Lung (tissue), 12 donors: ENCODE measurements around the gene PRKCB. TPM values are rescaled to one million over a fixed set of nuclear protein-coding genes. Genes with fewer than 3 reads are reported as not detected.
A peak's percentile ranks its signal among the peaks of the same experiment; 100 is the strongest.

Experiments used
- ATAC-seq: fragments of 200-7000 bp; cut with Tn5 transposase; one replicate; pipeline ENCODE4 v1.9.1; 2020; ENCODE audit warnings: moderate number of reproducible peaks; ENCODE audit not compliant: insufficient read depth, low FRiP score
- DNase-seq, 3 donors: peaks; one replicate each; pipeline ENCODE4 v3.0.0-alpha.2; 2013 to 2017
- H3K27ac ChIP-seq, 2 donors: one replicate each; pipeline ENCODE4 v1.5.1; 2013; ENCODE audit warnings: mild to moderate bottlenecking in 2 of 2, moderate library complexity in 2 of 2, control low read depth in 1 of 2, inconsistent platforms in 1 of 2, low read depth in 1 of 2, low read length in 1 of 2
- H3K27me3 ChIP-seq, 3 donors: one replicate each; pipeline ENCODE4 v1.5.1; 2013; ENCODE audit warnings: low read length in 2 of 3; ENCODE audit not compliant: control insufficient read depth in 3 of 3, insufficient read depth in 3 of 3
- H3K36me3 ChIP-seq, 4 donors: one replicate each; pipeline ENCODE4 v1.5.1; 2013; ENCODE audit warnings: low read length in 4 of 4, mild to moderate bottlenecking in 1 of 4, moderate library complexity in 1 of 4; ENCODE audit not compliant: control insufficient read depth in 4 of 4, insufficient read depth in 4 of 4
- H3K4me1 ChIP-seq, 5 donors: one replicate each; pipeline ENCODE4 v1.5.1; 2013; ENCODE audit warnings: low read length in 5 of 5, mild to moderate bottlenecking in 2 of 5, moderate library complexity in 1 of 5; ENCODE audit not compliant: control insufficient read depth in 5 of 5, insufficient read depth in 5 of 5
- H3K4me3 ChIP-seq: one replicate; pipeline ENCODE4 v1.5.1; 2013; ENCODE audit warnings: mild to moderate bottlenecking, control low read depth, moderate library complexity
- H3K9ac ChIP-seq, 2 donors: one replicate each; pipeline ENCODE4 v1.5.1; 2013; ENCODE audit warnings: low read length in 2 of 2, control low read depth in 1 of 2; ENCODE audit not compliant: insufficient read depth in 1 of 2
- H3K9me3 ChIP-seq, 4 donors: one replicate each; pipeline ENCODE4 v1.5.1; 2013; ENCODE audit warnings: low read length in 3 of 4, mild to moderate bottlenecking in 1 of 4, moderate library complexity in 1 of 4; ENCODE audit not compliant: control insufficient read depth in 4 of 4, insufficient read depth in 3 of 4
- WGBS, 2 donors: extraction: QIAGEN DNeasy Blood & Tissue Kit; methylation state at CpG; one replicate each; pipeline ENCODE4 v1.1.7; 2013; 5-methylcytosine and 5-hydroxymethylcytosine counted together
- polyA plus RNA-seq, 2 donors: library from polyadenylated mRNA; stranded (reverse); fragments of 200-250 nt; gene quantifications; one replicate each; pipeline ENCODE4 v1.2.1, GENCODE V29; 2013
- total RNA-seq, 2 donors: library from RNA; depleted of rRNA in 1 of 2; stranded (reverse); fragments of >200 nt in 1 of 2; gene quantifications; one replicate each; pipeline ENCODE4 v1.2.1, GENCODE V29; 2014 to 2021
- TF ChIP-seq, protein P1 (sequence below): IDR thresholded peaks from 2 replicates; pipeline ENCODE4 v1.5.1; 2012; ENCODE audit warnings: mild to moderate bottlenecking; ENCODE audit errors: control extremely low read depth, extremely low read depth
- donor health status: control.
- donor health status: control.
- donor health status: Bipolar disorder and iron deficiency.
- donor health status: healthy.
- donor health status: DM: yes; HTN: yes; CAD: no.

The PRKCB gene
- total and polyA plus RNA-seq, 4 donors: 2.5 to 46.4 (median 21.8) TPM

- WGBS, 2 donors: 38 to 40% methylated on average over 11 of the region's 11 CpGs
- no peaks in the 10 kb centered on the region for H3K4me1 ChIP-seq
- ATAC-seq (no peak), DNase-seq (peak; percentile 68 to 75 (median 73))
- H3K4me3 ChIP-seq: no peak overlapping the region
- no peaks in the 10 kb centered on the region for H3K27me3 ChIP-seq
- peaks cover 0 to 8% (median 3%) of the 10 kb centered on the region in 4 donors for H3K36me3 ChIP-seq
- peaks cover 0 to 2% (median 0%) of the 10 kb centered on the region in 4 donors for H3K9me3 ChIP-seq
- H3K27ac ChIP-seq: no peak overlapping the region
- TF ChIP-seq, protein P1, sequence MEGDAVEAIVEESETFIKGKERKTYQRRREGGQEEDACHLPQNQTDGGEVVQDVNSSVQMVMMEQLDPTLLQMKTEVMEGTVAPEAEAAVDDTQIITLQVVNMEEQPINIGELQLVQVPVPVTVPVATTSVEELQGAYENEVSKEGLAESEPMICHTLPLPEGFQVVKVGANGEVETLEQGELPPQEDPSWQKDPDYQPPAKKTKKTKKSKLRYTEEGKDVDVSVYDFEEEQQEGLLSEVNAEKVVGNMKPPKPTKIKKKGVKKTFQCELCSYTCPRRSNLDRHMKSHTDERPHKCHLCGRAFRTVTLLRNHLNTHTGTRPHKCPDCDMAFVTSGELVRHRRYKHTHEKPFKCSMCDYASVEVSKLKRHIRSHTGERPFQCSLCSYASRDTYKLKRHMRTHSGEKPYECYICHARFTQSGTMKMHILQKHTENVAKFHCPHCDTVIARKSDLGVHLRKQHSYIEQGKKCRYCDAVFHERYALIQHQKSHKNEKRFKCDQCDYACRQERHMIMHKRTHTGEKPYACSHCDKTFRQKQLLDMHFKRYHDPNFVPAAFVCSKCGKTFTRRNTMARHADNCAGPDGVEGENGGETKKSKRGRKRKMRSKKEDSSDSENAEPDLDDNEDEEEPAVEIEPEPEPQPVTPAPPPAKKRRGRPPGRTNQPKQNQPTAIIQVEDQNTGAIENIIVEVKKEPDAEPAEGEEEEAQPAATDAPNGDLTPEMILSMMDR: peak; percentile 62
- no peak overlapping the region for H3K9ac ChIP-seq
Observed at GRCh38 chr16:24041834-24042631, 206.2 kb downstream of the PRKCB start.

GRCh38 chr16:24044467-24044866, 208.7 kb downstream of the PRKCB start:
- H3K4me1 ChIP-seq: no peaks in the 10 kb centered on the region
- TF ChIP-seq, protein P1: no peak
- no peak overlapping the region for H3K9ac ChIP-seq
- H3K36me3 ChIP-seq: peaks cover 0 to 2% (median 2%) of the 10 kb centered on the region in 4 donors
- 82 to 89% methylated on average over 2 of the region's 2 CpGs for WGBS, 2 donors
- H3K27me3 ChIP-seq: no peaks in the 10 kb centered on the region
- no peak overlapping the region for H3K4me3 ChIP-seq
- H3K9me3 ChIP-seq: peaks cover 0 to 2% (median 0%) of the 10 kb centered on the region in 4 donors
- no peak overlapping the region for H3K27ac ChIP-seq
- ATAC-seq (no peak), DNase-seq (no peak)

GRCh38 chr16:24045641-24046040, 209.9 kb downstream of the PRKCB start:
- H3K9ac ChIP-seq: no peak overlapping the region
- TF ChIP-seq, protein P1: no peak
- ATAC-seq (no peak), DNase-seq (no peak)
- no peaks in the 10 kb centered on the region for H3K9me3 ChIP-seq
- H3K27ac ChIP-seq: no peak overlapping the region
- H3K4me1 ChIP-seq: no peaks in the 10 kb centered on the region
- H3K27me3 ChIP-seq: peaks cover 0 to 3% (median 0%) of the 10 kb centered on the region in 3 donors
- peaks cover 0 to 2% (median 0%) of the 10 kb centered on the region in 4 donors for H3K36me3 ChIP-seq
- no peak overlapping the region for H3K4me3 ChIP-seq
- WGBS, 2 donors: 48 to 73% methylated on average over 12 of the region's 12 CpGs
